GM20431 (cell line): ENCODE data around the gene KCNQ1.
"Not testable (repeated sequence)": the region's sequence is repeated elsewhere in the genome, so short reads cannot be mapped to it uniquely, and the experiment has no call there.

Source experiments
- in situ Hi-C: fragments of 300-500 bp; cut with MseI, MboI; formaldehyde crosslinking; loops from one replicate; pipeline ENCODE4 v1.15.0; 2020; ENCODE audit warnings: low sequenced_read_pairs; ENCODE audit not compliant: unreplicated experiment

KCNQ1 gene

GRCh38 chr11:2489083-2489482 lies 44.3 kb downstream of the KCNQ1 start:
- in situ Hi-C loops, result no loop called here

GRCh38 chr11:2497951-2498350 lies 53.1 kb downstream of the KCNQ1 start:
- in situ Hi-C loops, result not testable (repeated sequence)

- in situ Hi-C loops, result no loop called here
These were observed 53.9 kb downstream of the KCNQ1 start for GRCh38 chr11:2498750-2499149.

GRCh38 chr11:2507212-2507901 lies 62.5 kb downstream of the KCNQ1 start:
- in situ Hi-C loops, result no loop called here

GRCh38 chr11:2507945-2508749 lies 63.3 kb downstream of the KCNQ1 start:
- in situ Hi-C loops, result no loop called here

- in situ Hi-C loops, result no loop called here
These were observed 64.0 kb downstream of the KCNQ1 start for GRCh38 chr11:2508793-2509192.

GRCh38 chr11:2509481-2510001 lies 64.7 kb downstream of the KCNQ1 start:
- in situ Hi-C loops, result no loop called here

- in situ Hi-C loops, result no loop called here
These were observed 66.0 kb downstream of the KCNQ1 start for GRCh38 chr11:2510626-2511402.

GRCh38 chr11:2511421-2512369 lies 66.9 kb downstream of the KCNQ1 start:
- in situ Hi-C loops, result no loop called here

- in situ Hi-C loops, result no loop called here
These were observed 67.9 kb downstream of the KCNQ1 start for GRCh38 chr11:2512431-2513407.

GRCh38 chr11:2513441-2513840 lies 68.6 kb downstream of the KCNQ1 start:
- in situ Hi-C loops, result no loop called here

GRCh38 chr11:2515401-2516275 lies 70.8 kb downstream of the KCNQ1 start:
- in situ Hi-C loops, result no loop called here

- in situ Hi-C loops, result no loop called here
These were observed 71.6 kb downstream of the KCNQ1 start for GRCh38 chr11:2516276-2517015.

GRCh38 chr11:2517016-2517385 lies 72.2 kb downstream of the KCNQ1 start:
- in situ Hi-C loops, result no loop called here

- in situ Hi-C loops, result no loop called here
These were observed 72.7 kb downstream of the KCNQ1 start for GRCh38 chr11:2517386-2518064.
